ENCODE measurements around the gene LAYN.

LAYN gene

GRCh38 chr11:111573821-111574249 lies 33.3 kb downstream of the LAYN start:
- in situ Hi-C loops (cut with HindIII; ENCODE audit: low sequenced_read_pairs): no loop called here
- H3K4me3 ChIP-seq (ENCODE audit: low read depth, low read length): no peak overlapping the region
- no peak for DNase-seq (ENCODE audit: low read depth)

GRCh38 chr11:111574373-111575225 lies 34.1 kb downstream of the LAYN start:
- TF ChIP-seq, protein P1, sequence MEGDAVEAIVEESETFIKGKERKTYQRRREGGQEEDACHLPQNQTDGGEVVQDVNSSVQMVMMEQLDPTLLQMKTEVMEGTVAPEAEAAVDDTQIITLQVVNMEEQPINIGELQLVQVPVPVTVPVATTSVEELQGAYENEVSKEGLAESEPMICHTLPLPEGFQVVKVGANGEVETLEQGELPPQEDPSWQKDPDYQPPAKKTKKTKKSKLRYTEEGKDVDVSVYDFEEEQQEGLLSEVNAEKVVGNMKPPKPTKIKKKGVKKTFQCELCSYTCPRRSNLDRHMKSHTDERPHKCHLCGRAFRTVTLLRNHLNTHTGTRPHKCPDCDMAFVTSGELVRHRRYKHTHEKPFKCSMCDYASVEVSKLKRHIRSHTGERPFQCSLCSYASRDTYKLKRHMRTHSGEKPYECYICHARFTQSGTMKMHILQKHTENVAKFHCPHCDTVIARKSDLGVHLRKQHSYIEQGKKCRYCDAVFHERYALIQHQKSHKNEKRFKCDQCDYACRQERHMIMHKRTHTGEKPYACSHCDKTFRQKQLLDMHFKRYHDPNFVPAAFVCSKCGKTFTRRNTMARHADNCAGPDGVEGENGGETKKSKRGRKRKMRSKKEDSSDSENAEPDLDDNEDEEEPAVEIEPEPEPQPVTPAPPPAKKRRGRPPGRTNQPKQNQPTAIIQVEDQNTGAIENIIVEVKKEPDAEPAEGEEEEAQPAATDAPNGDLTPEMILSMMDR (IDR thresholded peaks at IDR 0.05; ENCODE audit: low read depth, low read length, missing control alignments): no peak
- no peak for DNase-seq (ENCODE audit: low read depth)
- H3K4me3 ChIP-seq (ENCODE audit: low read depth, low read length): no peak overlapping the region
- in situ Hi-C loops (cut with HindIII; ENCODE audit: low sequenced_read_pairs): no loop called here

More at GRCh38 chr11:111573821-111574249, 33.3 kb downstream of the LAYN start:
- TF ChIP-seq, protein P1 (IDR thresholded peaks at IDR 0.05; ENCODE audit: low read depth, low read length, missing control alignments): no peak

- DNase-seq (ENCODE audit: low read depth): no peak
- TF ChIP-seq, protein P1 (IDR thresholded peaks at IDR 0.05; ENCODE audit: low read depth, low read length, missing control alignments): no peak
- in situ Hi-C loops (cut with HindIII; ENCODE audit: low sequenced_read_pairs): no loop called here
- no peak overlapping the region for H3K4me3 ChIP-seq (ENCODE audit: low read depth, low read length)
These were observed 35.2 kb downstream of the LAYN start for GRCh38 chr11:111575740-111576139.

DNA sequence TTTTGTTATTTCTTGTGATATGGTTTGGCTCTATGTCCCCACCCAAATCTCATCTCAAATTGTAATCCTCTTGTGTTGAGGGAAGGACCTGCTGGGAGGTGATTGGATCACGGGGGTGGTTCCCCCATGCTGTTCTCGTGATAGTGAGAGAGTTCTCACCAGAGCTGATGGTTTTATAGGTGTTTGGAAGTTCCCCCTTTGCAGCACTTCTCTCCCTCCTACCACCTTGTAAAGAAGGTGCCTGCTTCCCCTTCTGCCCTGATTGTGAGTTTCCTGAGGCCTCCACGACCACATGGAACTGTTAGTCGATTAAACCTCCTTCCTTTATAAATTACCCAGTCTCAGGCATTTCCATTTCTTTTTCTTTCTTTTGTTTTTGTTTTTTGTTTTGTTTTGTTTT lies 37.3 kb downstream of the LAYN start:
- H3K4me3 ChIP-seq (ENCODE audit: low read depth, low read length): no peak overlapping the region
- in situ Hi-C loops (cut with HindIII; ENCODE audit: low sequenced_read_pairs): no loop called here
- no peak for DNase-seq (ENCODE audit: low read depth)
- TF ChIP-seq, protein P1 (IDR thresholded peaks at IDR 0.05; ENCODE audit: low read depth, low read length, missing control alignments): no peak

DNA sequence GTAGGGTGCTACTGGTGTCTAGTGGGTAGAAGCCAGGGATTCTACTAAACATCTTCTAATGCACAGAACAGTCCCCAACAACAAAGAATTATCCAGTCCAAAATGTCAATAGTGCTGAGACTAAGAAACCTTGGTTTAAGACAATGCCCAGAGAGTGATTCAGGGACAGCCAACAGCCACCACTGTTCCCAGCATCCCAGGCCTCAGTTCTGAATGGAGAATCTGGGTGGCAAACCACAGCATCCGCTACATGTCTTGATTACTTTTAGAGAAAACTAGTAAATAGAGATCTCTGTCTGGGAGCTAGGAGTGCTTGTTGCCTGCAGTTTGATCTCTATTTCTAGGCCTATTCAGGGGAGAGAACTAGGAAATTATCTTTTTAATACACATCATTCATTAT lies 40.8 kb downstream of the LAYN start:
- in situ Hi-C loops (cut with HindIII; ENCODE audit: low sequenced_read_pairs): loop anchor here (10.0 kb wide), 1 partner anchor 263 kb away; no protein-coding TSS in a partner anchor
- TF ChIP-seq, protein P1 (IDR thresholded peaks at IDR 0.05; ENCODE audit: low read depth, low read length, missing control alignments): no peak
- no peak overlapping the region for H3K4me3 ChIP-seq (ENCODE audit: low read depth, low read length)
- DNase-seq (ENCODE audit: low read depth): no peak

- TF ChIP-seq, protein P1 (IDR thresholded peaks at IDR 0.05; ENCODE audit: low read depth, low read length, missing control alignments): no peak
- DNase-seq (ENCODE audit: low read depth): no peak
- in situ Hi-C loops (cut with HindIII; ENCODE audit: low sequenced_read_pairs): loop anchor here (10.0 kb wide), 1 partner anchor 263 kb away; no protein-coding TSS in a partner anchor
These were observed 41.6 kb downstream of the LAYN start for GRCh38 chr11:111582163-111582562.

More at GRCh38 chr11:111582163-111582562, 41.6 kb downstream of the LAYN start:
- no peak overlapping the region for H3K4me3 ChIP-seq (ENCODE audit: low read depth, low read length)

Data from astrocyte of the cerebellum (primary cell).